SU-DHL-6 (cell line): ENCODE results near the gene MX2.

Experiments
- EZH2phosphoT487 ChIP-seq: fragments of 200-600 bp; sonication (generic), shearing (Covaris generic); conservative IDR thresholded peaks from 2 replicates; pipeline ENCODE4 v1.6.1; 2018; ENCODE audit warnings: mild to moderate bottlenecking, antibody characterized with exemption, low read length, moderate library complexity, mixed read lengths
- TF ChIP-seq, protein P1 (sequence below): fragments of 200-600 bp; sonication (generic); IDR thresholded peaks from one replicate; pipeline ENCODE4 v1.5.1; 2017; ENCODE audit warnings: antibody characterized with exemption, mild to moderate bottlenecking, low read length, moderate library complexity; ENCODE audit not compliant: insufficient read depth, poor library complexity, severe bottlenecking

DNA sequence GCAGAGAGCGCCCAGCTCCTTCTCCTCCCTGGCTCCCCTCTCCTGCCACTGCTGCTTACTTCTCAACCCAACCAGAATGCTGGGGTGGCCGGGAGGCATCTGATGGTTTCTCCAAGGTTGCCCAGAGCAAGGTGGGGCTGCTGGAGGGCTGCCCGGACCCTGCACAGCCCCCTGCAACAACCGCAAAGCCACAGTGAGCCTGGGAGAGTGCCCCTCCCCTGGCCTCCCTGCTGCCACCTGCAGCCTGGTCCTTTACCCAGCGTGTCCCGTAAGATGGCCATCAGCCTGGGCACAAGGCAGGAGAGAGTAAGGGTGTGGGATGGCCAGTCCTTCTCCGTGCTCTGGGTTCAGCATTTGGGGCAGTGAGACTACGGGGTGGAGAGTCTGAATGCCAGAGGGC, 17.0 kb downstream of the MX2 start:
- TF ChIP-seq, protein P1, sequence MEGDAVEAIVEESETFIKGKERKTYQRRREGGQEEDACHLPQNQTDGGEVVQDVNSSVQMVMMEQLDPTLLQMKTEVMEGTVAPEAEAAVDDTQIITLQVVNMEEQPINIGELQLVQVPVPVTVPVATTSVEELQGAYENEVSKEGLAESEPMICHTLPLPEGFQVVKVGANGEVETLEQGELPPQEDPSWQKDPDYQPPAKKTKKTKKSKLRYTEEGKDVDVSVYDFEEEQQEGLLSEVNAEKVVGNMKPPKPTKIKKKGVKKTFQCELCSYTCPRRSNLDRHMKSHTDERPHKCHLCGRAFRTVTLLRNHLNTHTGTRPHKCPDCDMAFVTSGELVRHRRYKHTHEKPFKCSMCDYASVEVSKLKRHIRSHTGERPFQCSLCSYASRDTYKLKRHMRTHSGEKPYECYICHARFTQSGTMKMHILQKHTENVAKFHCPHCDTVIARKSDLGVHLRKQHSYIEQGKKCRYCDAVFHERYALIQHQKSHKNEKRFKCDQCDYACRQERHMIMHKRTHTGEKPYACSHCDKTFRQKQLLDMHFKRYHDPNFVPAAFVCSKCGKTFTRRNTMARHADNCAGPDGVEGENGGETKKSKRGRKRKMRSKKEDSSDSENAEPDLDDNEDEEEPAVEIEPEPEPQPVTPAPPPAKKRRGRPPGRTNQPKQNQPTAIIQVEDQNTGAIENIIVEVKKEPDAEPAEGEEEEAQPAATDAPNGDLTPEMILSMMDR = no peak
- no peak for TF ChIP-seq EZH2phosphoT487
